GM18519 (cell line): Measurements from ENCODE around the gene RAB18.
"Not testable (repeated sequence)": the region's sequence is repeated elsewhere in the genome, so short reads cannot be mapped to it uniquely, and the experiment has no call there.

ENCODE experiments used
- ATAC-seq: cut with Tn5 transposase; IDR thresholded peaks from one replicate; pipeline ENCODE4 v1.9.1; 2021; ENCODE audit warnings: mild to moderate bottlenecking, moderate library complexity; ENCODE audit not compliant: unreplicated experiment, low FRiP score

Gene RAB18

DNA sequence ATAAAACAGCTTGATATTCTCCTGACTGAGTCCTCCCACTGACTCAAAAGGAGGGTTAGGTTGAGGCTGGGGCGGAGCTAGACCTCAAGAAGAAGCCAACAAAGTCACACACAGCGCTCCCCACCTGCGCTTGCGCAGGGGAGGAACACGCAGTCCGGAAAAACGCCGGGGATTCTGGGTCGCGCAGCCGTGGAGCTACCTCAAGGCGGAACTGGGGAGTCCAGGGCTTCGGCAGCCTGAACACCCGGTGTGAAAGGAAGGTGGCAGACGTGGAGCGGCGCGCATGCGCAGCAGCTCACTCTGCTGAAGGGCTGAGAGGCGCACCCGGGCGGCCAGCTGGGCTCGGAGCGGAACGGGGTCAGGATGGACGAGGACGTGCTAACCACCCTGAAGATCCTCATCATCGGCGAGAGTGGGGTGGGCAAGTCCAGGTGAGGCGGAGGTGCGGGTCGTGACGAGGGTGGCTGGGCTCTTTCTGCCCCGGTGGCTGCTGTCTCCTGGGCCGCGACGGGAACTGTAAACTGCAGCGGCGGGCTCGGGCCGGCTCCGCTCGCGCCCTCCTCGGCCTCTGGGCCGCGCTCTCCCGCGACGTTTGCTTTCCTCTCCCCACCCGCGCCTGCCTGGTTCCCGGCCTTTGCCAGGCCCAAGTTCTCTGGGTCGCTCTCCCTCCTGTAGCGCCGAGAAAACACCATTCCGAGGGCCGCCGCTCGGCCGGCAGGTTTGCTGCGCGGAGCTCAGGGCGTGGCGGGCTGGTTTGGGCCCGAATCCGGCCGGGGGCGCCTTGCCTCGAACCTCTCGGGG lies at the start of gene RAB18:
RAB18 (plus strand) TSS at position 298 of the 801 bp plus-strand sequence; CDS start at position 364, 66 bp downstream.
- ATAC-seq: peak; percentile 95

DNA sequence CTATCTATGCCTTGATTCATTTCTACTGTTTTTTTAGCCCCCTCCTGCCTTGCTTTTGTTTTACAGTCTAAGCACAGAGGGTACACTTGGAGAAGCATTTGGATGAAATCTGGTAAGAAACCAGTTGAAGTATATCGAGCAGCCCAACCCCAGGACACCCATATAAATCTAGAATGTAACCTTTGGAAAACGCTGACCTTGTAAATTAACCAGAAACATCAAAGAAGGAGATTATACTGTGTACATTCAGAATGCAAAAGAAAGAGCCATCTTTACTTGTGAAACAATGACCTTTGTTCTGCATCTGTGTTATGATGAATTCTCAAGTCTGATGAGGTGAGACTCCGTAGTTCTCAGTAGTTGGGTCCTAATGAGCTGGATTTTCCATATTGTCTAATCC lies 49.3 kb upstream of the RAB18 start:
- no peak for ATAC-seq

DNA sequence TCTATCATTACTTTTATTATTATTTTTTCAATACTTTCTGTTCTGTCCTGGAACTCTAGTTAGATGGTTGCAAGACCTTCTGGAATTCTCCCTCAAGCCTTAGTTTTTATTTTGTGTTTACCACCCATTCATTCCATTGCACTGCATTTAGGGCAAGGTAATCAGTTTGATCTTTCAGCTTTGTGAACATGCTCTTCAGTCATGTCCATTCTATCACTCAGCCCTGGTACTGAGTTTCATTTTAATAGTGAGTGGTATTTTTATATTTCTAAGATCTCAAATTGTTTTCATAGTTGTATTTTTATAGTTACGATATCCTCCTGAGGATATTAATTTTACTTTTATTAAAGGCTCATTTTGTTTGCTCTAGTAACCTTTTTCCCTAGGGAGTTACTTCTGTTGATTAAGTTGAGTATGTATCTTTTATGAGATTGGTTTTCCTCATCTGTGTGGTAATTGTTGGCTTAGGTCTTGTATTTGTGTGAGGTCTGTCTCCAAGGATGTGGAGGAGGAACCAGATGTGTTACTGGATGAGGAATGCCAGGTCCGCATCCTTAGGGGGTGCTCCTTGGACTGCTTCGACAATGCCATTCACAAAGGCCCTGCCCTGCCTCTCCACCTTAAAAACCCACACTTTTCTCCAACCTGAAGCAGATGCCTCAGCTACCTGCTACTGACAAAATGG lies 46.7 kb upstream of the RAB18 start:
- ATAC-seq: no peak

DNA sequence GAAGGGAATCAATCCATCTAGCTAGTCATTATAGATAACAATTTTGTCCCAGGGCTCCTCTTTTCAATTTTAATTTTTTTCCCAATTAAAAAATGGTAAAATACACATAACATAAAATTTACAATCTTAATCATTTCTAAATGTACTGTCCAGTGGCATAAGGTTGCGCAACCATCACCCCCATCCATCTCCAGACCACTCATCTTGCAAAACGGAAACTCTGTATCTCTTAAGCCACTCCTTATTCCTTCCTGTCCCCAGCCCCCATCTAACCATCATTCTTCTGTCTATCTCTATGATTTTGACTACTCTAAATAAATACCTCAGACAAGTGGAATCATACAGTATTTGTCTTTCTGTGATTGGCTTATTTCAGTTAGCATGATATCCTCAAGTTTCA lies 46.1 kb upstream of the RAB18 start:
- no peak for ATAC-seq

DNA sequence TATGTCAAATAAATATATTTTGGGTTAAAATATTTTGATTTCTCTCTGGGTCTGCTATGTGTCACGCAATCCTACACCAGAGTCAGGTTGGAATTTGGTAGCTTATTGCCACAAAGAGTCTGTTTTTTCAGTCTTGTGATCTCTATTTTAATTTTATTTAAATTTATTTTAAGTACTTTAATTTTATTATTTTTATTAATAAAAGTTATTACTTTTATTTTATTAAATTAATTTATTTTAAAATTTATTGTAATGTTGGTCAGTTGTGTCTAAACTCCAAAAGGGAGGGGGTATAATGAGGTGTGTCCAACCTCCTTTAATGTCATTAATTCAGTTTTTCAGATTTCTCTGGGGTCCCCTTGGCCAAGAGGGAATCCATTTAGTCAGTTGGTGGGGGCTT lies 42.8 kb upstream of the RAB18 start:
- no peak for ATAC-seq

DNA sequence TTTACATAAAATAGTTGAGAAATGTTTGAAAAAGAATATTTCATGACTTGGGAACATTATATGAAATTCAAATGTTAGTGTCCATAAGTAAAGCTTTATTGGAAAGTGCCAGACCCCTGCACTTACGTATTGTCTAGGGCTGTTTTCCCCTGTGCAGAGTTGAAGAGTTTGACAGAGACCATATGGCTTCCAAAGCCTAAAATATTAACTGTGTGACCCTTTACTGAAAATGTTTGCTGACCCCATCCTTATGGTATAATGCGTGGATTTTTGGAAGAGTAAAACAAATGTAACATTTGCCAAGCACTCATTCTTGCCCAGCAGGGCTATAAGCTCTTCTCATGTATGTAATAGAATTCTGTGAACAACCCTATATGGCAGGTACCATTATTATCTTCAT lies 40.1 kb upstream of the RAB18 start:
- no peak for ATAC-seq

DNA sequence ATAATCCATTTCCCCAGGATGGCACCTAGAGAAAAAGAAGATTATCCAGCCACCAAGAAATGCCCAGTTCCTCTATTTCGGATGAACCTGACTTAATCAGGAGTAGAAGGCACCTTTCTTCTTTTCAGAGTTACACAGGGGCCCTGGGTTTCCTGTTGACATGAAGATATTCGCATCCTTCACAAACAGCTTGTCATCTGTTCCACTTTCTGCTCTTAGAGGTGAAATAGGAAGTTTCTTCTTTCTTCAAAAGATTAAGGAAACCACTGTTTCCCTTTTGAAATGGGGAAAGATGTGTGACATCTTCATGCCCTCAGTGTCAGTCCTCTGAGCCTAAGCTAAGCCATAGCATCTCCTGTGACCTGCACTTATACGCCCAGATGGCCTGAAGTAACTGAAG lies 39.1 kb upstream of the RAB18 start:
- ATAC-seq: no peak

DNA sequence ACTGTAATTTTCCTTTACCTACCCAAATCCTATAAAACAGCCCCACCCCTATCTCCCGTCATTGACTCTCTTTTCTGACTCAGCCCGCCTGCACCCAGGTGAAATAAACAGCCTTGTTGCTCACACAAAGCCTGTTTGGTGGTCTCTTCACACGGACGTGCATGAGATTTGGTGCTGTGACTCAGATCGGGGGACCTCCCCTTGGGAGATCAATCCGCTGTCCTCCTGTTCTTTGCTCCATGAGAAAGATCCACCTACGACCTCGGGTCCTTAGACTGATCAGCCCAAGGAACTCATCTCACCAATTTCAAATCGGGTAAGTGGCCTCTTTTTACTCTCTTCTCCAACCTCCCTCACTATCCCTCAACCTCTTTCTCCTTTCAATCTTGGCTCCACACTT lies 38.5 kb upstream of the RAB18 start:
- ATAC-seq: not testable (repeated sequence)

DNA sequence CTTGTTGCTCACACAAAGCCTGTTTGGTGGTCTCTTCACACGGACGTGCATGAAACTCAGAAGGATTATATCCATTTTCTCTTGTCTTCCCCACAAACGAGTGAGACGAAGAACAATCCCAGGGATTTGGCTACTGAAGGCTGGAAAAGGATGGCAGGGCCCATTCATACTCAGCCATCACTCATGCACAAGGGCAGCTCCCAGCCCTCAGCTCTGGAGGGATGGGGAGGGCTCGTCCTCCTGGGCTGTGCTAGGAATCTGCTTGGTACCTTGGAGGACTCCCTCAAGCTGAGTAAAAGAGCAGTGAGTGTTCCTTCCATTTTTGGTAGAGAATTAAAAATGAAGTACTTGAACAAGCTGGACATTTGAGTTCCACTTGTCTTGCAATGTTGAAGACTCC lies 33.2 kb upstream of the RAB18 start:
- ATAC-seq: no peak

DNA sequence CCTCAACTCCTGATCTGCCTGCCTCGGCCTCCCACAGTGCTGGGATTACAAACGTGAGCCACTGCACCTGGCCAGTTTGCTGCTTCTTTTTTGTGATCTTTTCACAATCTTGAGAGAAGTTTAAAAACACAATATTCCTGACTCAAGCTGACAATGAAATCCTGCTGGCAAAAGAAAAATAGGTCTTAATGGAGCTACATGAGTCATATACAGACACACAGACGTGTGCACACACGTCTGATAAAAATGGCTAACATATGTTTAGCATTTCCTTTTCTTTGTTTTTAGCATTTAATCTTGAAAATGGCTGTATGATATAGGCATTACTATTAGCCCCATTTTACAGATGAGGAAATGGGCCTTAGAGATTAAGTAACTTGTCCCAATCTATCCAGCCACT lies 29.4 kb upstream of the RAB18 start:
- no peak for ATAC-seq

DNA sequence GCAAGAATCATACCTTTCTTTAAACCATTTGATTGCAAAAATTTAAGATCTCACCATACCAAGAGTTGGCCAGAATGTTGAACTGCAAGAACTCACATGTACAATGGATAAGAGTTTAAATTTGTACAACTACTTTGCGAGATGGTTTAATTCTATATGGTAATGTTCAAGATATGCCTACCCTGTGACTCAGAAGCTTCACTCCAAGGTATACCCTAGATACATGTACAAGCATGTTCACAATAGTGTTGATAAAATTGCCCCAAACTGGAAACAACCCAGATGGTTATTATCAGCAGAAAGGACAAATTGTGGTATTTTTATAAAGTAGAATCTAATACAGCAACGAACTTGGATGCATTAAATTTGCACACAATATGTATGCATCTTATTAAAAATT lies 25.1 kb upstream of the RAB18 start:
- ATAC-seq: no peak

DNA sequence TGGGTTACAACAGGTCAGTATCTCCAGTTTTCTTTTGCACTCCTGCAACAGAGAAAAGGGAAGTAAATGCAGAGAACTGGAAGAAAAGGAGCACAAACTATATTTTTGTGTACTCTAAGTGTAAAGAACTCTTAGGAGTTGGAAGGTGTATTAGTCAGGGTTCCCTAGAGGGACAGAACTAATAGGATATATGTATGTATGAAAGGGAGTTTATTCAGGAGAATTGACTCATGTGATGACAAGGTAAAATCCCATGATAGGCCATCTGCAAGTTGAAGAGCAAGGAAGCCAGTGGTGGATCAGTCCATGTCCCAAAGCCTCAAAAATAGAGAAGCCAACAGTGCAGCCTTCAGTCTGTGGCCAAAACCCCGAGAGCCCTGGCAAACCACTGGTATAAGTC lies 22.6 kb upstream of the RAB18 start:
- no peak for ATAC-seq

DNA sequence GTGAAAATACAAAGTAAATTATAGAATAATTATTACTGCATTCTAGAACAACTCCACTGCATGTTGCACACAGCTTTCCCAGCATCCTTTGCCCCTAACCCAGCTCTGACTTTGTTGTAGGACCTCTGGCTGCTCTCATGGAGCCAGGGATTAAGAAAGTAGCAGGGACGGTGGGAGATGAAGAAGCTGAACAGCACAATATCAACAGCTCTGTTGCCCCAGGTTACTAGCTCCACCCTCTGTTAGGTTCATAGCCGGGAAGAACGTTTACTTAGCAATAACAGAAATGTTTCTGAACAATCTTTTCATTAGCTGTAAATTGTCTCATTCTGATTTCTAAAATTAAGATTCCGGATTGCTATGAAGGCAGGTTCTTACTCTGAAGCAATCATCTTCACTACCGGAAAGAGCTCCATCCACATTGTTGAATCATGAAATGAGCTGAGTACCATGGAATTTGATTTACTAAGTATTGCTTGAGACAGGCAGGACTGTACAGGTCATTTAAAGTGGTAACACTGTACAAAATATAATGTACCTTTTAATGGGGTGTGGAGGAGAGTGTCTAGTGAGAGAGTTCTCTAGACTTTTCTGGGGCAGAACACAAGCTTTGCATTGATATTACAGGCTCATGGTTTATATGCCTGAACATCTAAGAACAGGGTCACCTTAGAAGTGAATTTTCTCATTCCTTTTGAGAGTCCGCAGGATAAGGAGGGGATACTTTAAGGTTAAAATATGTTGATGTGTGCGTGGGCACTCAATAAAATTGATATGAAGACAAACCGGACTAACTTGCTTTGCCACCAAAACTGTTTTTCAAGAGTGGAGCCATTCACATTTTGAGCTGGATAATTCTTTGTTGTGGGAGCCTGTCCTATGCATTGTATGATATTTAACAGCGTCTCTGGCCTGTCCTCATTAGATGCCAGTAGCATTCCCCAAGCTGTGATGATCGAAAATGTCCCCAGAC lies 20.8 kb upstream of the RAB18 start:
- ATAC-seq: no peak

DNA sequence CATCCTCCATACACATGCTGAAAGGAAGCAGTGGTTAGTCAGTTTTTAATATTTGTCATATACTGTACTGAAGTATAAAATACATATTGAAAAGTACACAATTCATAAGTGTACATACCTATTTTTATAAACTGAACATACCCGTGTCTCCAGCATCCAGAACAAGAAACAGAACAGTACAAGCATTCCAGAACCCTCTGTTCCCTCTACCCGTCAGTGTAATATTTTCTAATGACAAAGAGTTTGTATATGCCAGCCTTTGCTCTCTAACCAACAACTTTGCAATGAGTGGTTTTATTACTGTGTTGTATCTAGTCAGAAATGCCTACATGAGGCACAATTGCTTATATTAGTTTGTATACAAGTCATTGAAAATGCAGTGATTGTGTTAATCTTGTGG lies 18.7 kb upstream of the RAB18 start:
- ATAC-seq: no peak

DNA sequence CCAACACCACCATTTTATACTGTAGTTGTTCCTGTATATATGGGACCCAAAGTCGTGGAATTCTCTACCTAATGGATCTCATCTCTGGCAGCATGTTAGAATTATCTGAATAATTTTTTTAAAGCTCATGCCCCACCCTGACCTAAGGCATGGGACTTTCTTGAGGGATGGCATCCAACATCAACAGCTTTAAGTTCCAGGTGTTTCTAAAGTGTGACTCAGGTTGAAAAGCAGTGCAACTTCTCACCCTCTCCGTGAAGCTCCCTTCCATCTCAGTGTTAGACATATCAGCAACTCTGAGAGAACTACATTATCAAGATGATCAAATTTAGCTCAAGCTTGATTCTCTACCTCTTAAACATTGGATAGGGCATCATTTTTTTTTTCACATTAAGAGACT lies 18.1 kb upstream of the RAB18 start:
- no peak for ATAC-seq

DNA sequence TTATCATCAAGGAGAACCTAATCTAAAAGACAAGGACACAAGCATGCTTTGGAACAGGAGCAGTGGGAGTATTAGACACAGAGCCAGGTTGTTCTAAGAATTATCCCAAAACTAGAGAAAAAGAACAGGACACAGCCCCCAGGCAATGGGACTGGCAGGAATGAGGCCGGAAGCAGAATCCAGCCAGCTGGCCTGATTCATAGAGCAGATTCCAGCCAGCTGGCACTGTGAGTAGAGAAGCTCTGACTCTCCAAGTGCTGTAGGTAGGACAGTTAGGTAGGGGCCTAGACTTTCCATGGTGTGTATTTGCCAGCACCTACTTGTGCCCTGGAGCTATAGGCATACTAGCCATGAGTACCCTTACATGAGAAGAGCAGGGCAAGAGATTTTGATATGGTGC lies 13.3 kb upstream of the RAB18 start:
- ATAC-seq: no peak

DNA sequence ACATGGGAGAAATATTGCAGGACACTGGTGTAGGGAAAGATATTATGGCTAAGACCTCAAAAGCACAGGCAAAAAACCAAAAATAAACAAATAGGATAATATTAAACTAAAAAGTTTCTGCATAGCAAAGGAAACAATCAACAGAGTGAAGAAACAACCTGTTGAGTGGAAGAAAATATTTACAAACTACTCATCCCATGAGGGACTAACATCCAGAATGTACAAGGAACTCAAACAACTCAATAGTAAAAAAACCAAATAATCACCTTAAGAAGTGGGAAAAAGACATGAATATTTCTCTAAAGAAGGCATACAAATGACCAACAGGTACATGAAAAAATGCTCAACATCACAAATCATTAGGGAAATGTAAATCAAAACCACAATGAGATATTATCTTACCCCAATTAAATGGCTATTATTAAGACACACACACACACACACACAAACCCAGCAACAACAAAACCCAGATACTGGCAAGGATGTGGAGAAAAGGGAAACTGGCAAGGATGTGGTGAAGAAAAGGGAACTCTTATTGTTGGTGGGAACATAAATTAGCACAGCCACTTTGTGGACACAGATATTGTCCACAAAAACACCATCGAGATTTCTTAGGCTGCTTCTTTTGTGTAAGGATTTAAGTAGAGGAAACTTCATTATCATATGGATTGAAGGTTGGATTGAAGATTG lies 9.8 kb upstream of the RAB18 start:
- ATAC-seq: no peak

DNA sequence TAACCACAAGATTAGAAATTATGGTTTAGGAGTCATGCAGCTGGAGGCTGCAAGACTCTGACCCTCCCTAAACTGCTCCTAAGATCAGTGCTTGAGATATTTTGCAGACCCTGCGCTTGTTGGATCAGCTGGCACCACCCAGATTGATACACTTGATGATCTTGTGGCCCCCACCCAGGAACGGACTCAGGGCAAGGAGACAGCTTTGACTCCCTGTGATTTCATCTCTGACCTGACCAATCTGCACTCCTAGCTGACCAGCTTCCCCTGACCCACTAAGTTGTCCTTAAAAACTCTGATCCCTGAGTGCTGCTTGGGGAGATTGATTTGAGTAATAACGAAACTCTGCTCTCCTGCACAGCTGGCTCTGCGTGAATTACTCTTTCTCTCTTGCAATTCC lies 8.0 kb upstream of the RAB18 start:
- no peak for ATAC-seq

DNA sequence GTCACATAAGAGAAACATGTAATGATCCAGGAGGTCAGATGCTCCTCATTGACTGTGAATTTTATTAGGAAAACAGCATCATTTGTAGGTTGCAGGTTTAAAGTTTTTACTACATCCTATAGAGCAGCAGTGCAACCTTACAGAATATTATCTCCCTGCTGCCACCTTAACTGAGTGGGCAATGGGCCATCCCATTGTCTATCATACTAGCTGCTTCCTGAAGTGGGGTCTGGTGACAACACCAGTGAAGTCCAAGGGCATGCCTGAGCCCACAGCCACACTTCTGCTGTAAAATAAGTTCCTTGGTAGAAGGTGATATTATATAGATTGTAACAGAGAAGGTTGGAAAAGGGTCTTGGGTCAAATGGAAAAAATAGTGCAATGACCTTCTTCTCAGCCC lies 4.0 kb upstream of the RAB18 start:
- no peak for ATAC-seq

DNA sequence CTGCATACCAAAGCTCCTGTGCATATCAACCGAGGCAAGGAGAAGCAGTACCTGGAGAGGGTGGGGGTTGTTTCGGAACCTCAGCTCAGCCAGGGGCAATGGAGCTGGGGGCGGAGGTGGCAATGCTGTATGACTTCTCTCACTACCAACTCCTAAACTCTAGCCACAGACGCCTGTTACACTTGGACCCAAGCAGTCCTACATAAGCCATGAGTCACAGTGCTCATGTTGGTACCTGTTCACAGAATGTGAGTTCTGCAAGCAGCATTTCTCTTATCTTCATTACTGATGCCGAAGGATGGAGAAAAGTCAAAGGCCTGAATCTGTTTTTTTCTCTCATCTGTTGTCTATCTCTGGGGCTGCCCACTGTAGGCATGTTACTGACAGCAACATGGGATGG lies 3.2 kb upstream of the RAB18 start:
- no peak for ATAC-seq
